Hematopoietic multipotent progenitor cell treated with erythropoietin and hydrocortisone succinate and interleukin-3 and kit ligand, for 4 days (in vitro differentiated cells): ENCODE results near the gene SECISBP2.
"Not testable (repeated sequence)": the region's sequence is repeated elsewhere in the genome, so short reads cannot be mapped to it uniquely, and the experiment has no call there.

Experiments used
- DNase-seq: peaks from one replicate; pipeline ENCODE4 v3.0.0-alpha.2; 2015

The SECISBP2 gene

GRCh38 chr9:89367726-89368437 lies 49.6 kb downstream of the SECISBP2 start:
- DNase-seq: no peak

GRCh38 chr9:89368550-89368949 lies 50.2 kb downstream of the SECISBP2 start:
- no peak for DNase-seq

- no peak for DNase-seq
These were observed 50.7 kb downstream of the SECISBP2 start for GRCh38 chr9:89368978-89369377.

GRCh38 chr9:89370593-89370992 lies 52.3 kb downstream of the SECISBP2 start:
- DNase-seq: no peak

GRCh38 chr9:89371791-89372190 lies 53.5 kb downstream of the SECISBP2 start:
- DNase-seq: not testable (repeated sequence)

GRCh38 chr9:89372230-89372816 lies 54.0 kb downstream of the SECISBP2 start:
- DNase-seq: peak; percentile 80

GRCh38 chr9:89372979-89373378 lies 54.7 kb downstream of the SECISBP2 start:
- DNase-seq: no peak

- DNase-seq: peak; percentile 49
These were observed 55.9 kb downstream of the SECISBP2 start for GRCh38 chr9:89374176-89374575.

GRCh38 chr9:89375191-89375760 lies 57.0 kb downstream of the SECISBP2 start:
- peak; percentile 95 for DNase-seq

- DNase-seq: no peak
These were observed 58.0 kb downstream of the SECISBP2 start for GRCh38 chr9:89376286-89376685.

- no peak for DNase-seq
These were observed 58.5 kb downstream of the SECISBP2 start for GRCh38 chr9:89376741-89377351.

- DNase-seq: no peak
These were observed 59.1 kb downstream of the SECISBP2 start for GRCh38 chr9:89377411-89377810.

GRCh38 chr9:89378541-89378940 lies 60.2 kb downstream of the SECISBP2 start:
- no peak for DNase-seq

- DNase-seq: no peak
These were observed 60.7 kb downstream of the SECISBP2 start for GRCh38 chr9:89379031-89379430.

GRCh38 chr9:89379508-89380115 lies 61.3 kb downstream of the SECISBP2 start:
- DNase-seq: peak; percentile 82

- no peak for DNase-seq
These were observed 62.4 kb downstream of the SECISBP2 start for GRCh38 chr9:89380437-89381307.

GRCh38 chr9:89381308-89381609 lies 63.0 kb downstream of the SECISBP2 start:
- DNase-seq: no peak

- no peak for DNase-seq
These were observed 64.0 kb downstream of the SECISBP2 start for GRCh38 chr9:89382026-89382986.

GRCh38 chr9:89383030-89383720 lies 64.9 kb downstream of the SECISBP2 start:
- no peak for DNase-seq

- DNase-seq: no peak
These were observed 65.5 kb downstream of the SECISBP2 start for GRCh38 chr9:89383721-89384300.
